HepG2 (cell line): ENCODE data around the gene HARBI1. TPM values are rescaled to one million over a fixed set of nuclear protein-coding genes. Genes with fewer than 3 reads are reported as not detected.

Source experiments
- ATAC-seq: fragments of 200-7000 bp; cut with Tn5 transposase; 3 replicates; pipeline ENCODE4 v1.9.1; 2020; ENCODE audit warnings: mild to moderate bottlenecking, moderate library complexity
- BruUV-seq: library from RNA; stranded (reverse); fragments of 400-500 nt; replicated peaks from 2 replicates; lab custom pipeline; 2021; lab: Mats Ljungman, UMichigan
- CTCF ChIA-PET: fragments of 300-600 bp; formaldehyde crosslinking; extraction: SDS; loops from one replicate; lab custom pipeline; 2021; ENCODE audit warnings: low total read pairs, inconsistent platforms, low intra/inter-chr PET ratio; lab: Yijun Ruan, JAX
- POLR2A ChIA-PET: fragments of 350-600 bp; sonication (Branson Sonifier 250); formaldehyde crosslinking; loops from one replicate; lab custom pipeline; 2020; ENCODE audit warnings: antibody characterized with exemption, inconsistent platforms; lab: Yijun Ruan, JAX
- DNase-seq: peaks from one replicate; pipeline ENCODE4 v3.0.0-alpha.2; 2015; ENCODE audit warnings: low spot score
- FAIRE-seq: peaks from 3 replicates; lab custom pipeline; 2011; peaks lifted over from hg19 to GRCh38; lab: Jason Lieb, UNC
- H2AFZ ChIP-seq: one replicate; pipeline ENCODE4 v1.6.1; 2011; ENCODE audit warnings: low read length, inconsistent platforms
- H3K27ac ChIP-seq: fragments of 300-600 bp; 3 replicates; pipeline ENCODE4 v1.8.0; 2011; ENCODE audit warnings: mixed run types, mild to moderate bottlenecking, mixed read lengths, low read length, inconsistent platforms; ENCODE audit not compliant: insufficient read depth; ENCODE audit errors: extremely low read length
- H3K27me3 ChIP-seq, 2 experiments: fragments of 200-600 bp in 1 of 2; 2 replicates in 1 of 2; 3 replicates in 1 of 2; pipeline versions ENCODE4 v1.6.0 to v1.8.0; 2011; ENCODE audit warnings: low read length in 2 of 2, mild to moderate bottlenecking in 2 of 2, moderate library complexity in 2 of 2, inconsistent platforms in 1 of 2; ENCODE audit not compliant: insufficient read depth in 2 of 2, control insufficient read depth in 1 of 2
- H3K36me3 ChIP-seq, 2 experiments: fragments of 200-600 bp in 1 of 2; replicated peaks in 1 of 2; 2 replicates in 1 of 2; 3 replicates in 1 of 2; pipeline versions ENCODE4 v1.5.1 to v1.8.0; 2011; ENCODE audit warnings: low read length in 2 of 2, inconsistent platforms in 1 of 2; ENCODE audit not compliant: insufficient read depth in 2 of 2, control insufficient read depth in 1 of 2
- H3K4me1 ChIP-seq: 2 replicates; pipeline ENCODE4 v1.5.1; 2012; ENCODE audit warnings: low read length, inconsistent platforms; ENCODE audit not compliant: insufficient read depth
- H3K4me2 ChIP-seq: 2 replicates; pipeline ENCODE4 v1.6.0; 2011; ENCODE audit warnings: low read depth, low read length, inconsistent platforms
- H3K4me3 ChIP-seq, 3 experiments: fragments of 200-600 bp in 1 of 3; sonication (generic), shearing (Covaris generic) in 1 of 3; replicated peaks in 1 of 3; 2 replicates each; pipeline ENCODE4 v1.5.1; 2011 to 2016; ENCODE audit warnings: low read length in 3 of 3, inconsistent platforms in 2 of 3, low read depth in 2 of 3, mild to moderate bottlenecking in 2 of 3, control low read depth in 1 of 3, mixed read lengths in 1 of 3; ENCODE audit not compliant: insufficient read depth in 1 of 3
- H3K79me2 ChIP-seq: one replicate; pipeline ENCODE4 v1.6.1; 2011; ENCODE audit warnings: low read length, inconsistent platforms; ENCODE audit not compliant: insufficient read depth
- H3K9ac ChIP-seq: 2 replicates; pipeline ENCODE4 v1.6.0; 2011; ENCODE audit warnings: mild to moderate bottlenecking, low read depth, low read length, inconsistent platforms; ENCODE audit not compliant: insufficient read depth
- H3K9me3 ChIP-seq: 2 replicates; pipeline ENCODE4 v1.5.1; 2012; ENCODE audit warnings: mild to moderate bottlenecking, low read length
- H4K20me1 ChIP-seq: 2 replicates; pipeline ENCODE4 v1.6.0; 2011; ENCODE audit warnings: inconsistent platforms, mild to moderate bottlenecking, low read length, moderate library complexity; ENCODE audit not compliant: insufficient read depth
- ARHGAP35 ChIP-seq: sonication (generic); formaldehyde crosslinking; IDR thresholded peaks from 2 replicates; pipeline ENCODE4 v1.9.0; 2022; ENCODE audit warnings: mild to moderate bottlenecking, inconsistent platforms, moderate library complexity, missing genetic modification reagents, borderline replicate concordance
- EP300 ChIP-seq, 3 experiments: sonication (generic) in 1 of 3; formaldehyde crosslinking in 1 of 3; IDR thresholded peaks; 2 replicates each; pipeline versions ENCODE4 v1.5.1 to v1.6.1; 2011 to 2020; ENCODE audit warnings: low read depth in 2 of 3, low read length in 2 of 3, borderline replicate concordance in 1 of 3, improper control_type of control experiment in 1 of 3, mild to moderate bottlenecking in 1 of 3, missing genetic modification reagents in 1 of 3, moderate library complexity in 1 of 3
- GATAD1 ChIP-seq: IDR thresholded peaks from 2 replicates; pipeline ENCODE4 v1.6.1; 2016; ENCODE audit warnings: missing genetic modification reagents, missing compliant biosample characterization
- GPBP1L1 ChIP-seq: sonication (generic); formaldehyde crosslinking; IDR thresholded peaks from 2 replicates; pipeline ENCODE4 v1.5.0; 2020; ENCODE audit warnings: mild to moderate bottlenecking, missing genetic modification reagents
- KDM5B ChIP-seq: sonication (generic); formaldehyde crosslinking; IDR thresholded peaks from 2 replicates; pipeline ENCODE4 v1.4.0; 2020; ENCODE audit warnings: missing genetic modification reagents, mild to moderate bottlenecking, borderline replicate concordance
- PRPF4 ChIP-seq: fragments of 200-400 bp; formaldehyde crosslinking; IDR thresholded peaks from 2 replicates; pipeline ENCODE4 v1.6.1; 2016; ENCODE audit warnings: low read length, low read depth; ENCODE audit not compliant: poor library complexity, severe bottlenecking
- TEAD2 ChIP-seq: sonication (generic); formaldehyde crosslinking; IDR thresholded peaks from 2 replicates; pipeline ENCODE4 v1.9.0; 2021; ENCODE audit warnings: missing genetic modification reagents
- ZNF205 ChIP-seq: IDR thresholded peaks from 2 replicates; pipeline ENCODE4 v1.6.1; 2018; ENCODE audit warnings: missing biosample characterization, missing genetic modification reagents
- ZNF33A ChIP-seq: sonication (generic); formaldehyde crosslinking; IDR thresholded peaks from 2 replicates; pipeline ENCODE4 v1.5.1; 2020; ENCODE audit warnings: missing genetic modification reagents, mild to moderate bottlenecking, moderate library complexity, borderline replicate concordance
- ZNF577 ChIP-seq: sonication (generic); formaldehyde crosslinking; IDR thresholded peaks from 2 replicates; pipeline ENCODE4 v1.4.0; 2020; ENCODE audit warnings: mild to moderate bottlenecking, low read depth, missing genetic modification reagents, borderline replicate concordance
- WGBS: methylation state at CpG from one replicate; pipeline ENCODE4 v1.1.6; 2017; ENCODE audit warnings: low lambda C conversion rate; 5-methylcytosine and 5-hydroxymethylcytosine counted together
- in situ Hi-C: cut with HindIII; loops from 2 replicates; pipeline ENCODE4 v1.10.0; 2017; ENCODE audit warnings: low pct_unique_long_range_greater_than_20kb; ENCODE audit not compliant: extremely low pct_ligation_motif_present
- intact Hi-C: fragments of 100-400 bp; cut with micrococcal nuclease; formaldehyde crosslinking; loops from one replicate; pipeline ENCODE4 v1.10.0; 2022; ENCODE audit not compliant: unreplicated experiment
- polyA plus RNA-seq, 8 experiments: library from polyadenylated mRNA; depleted of rRNA in 3 of 8; stranded (reverse) in 7 of 8; unstranded in 1 of 8; fragments of >200 nt; fragmentation: Illumina TruSeq in 4 of 8; extraction: Trizol in 4 of 8; gene quantifications; 2 replicates each; pipeline versions ENCODE4 v1.2.1 to v1.2.3, GENCODE V29; 2011 to 2016; ENCODE audit warnings: low read depth in 4 of 8, missing spikeins in 1 of 8, mixed read lengths in 1 of 8; ENCODE audit not compliant: insufficient read depth in 1 of 8
- total RNA-seq, 5 experiments: library from RNA; depleted of rRNA; stranded (reverse); fragments of >200 nt; fragmentation: Illumina TruSeq; extraction: Trizol; gene quantifications; 2 replicates each; pipeline ENCODE4 v1.2.3, GENCODE V29; 2016; ENCODE audit warnings: low read depth in 1 of 5
- TF ChIP-seq, protein P1 (sequence below): IDR thresholded peaks from 2 replicates; pipeline ENCODE4 v1.6.1; 2016; ENCODE audit warnings: low read depth

HARBI1 gene
- total and polyA plus RNA-seq, 2 of the 13 experiments (the other 11 are each of a cell fraction or from before 2014, with no cell fraction given), result 2.5 to 4.8 TPM

GRCh38 chr11:46557684-46558151, 59.3 kb downstream of the HARBI1 start (continued):
- TF ChIP-seq, protein P1, sequence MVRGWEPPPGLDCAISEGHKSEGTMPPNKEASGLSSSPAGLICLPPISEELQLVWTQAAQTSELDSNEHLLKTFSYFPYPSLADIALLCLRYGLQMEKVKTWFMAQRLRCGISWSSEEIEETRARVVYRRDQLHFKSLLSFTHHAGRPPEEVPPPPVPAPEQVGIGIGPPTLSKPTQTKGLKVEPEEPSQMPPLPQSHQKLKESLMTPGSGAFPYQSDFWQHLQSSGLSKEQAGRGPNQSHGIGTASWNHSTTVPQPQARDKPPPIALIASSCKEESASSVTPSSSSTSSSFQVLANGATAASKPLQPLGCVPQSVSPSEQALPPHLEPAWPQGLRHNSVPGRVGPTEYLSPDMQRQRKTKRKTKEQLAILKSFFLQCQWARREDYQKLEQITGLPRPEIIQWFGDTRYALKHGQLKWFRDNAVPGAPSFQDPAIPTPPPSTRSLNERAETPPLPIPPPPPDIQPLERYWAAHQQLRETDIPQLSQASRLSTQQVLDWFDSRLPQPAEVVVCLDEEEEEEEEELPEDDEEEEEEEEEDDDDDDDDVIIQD (CRISPR knock-in tag), result peak; percentile 58; the same call in 1 of the 2 replicates
- TF ChIP-seq ZNF205 (CRISPR knock-in tag) (no peak), ARHGAP35 (CRISPR knock-in tag) (no peak), KDM5B (CRISPR knock-in tag) (no peak), EP300 (IDR thresholded peaks at IDR 0.05; ENCODE audit: low read depth in 2 of 2, low read length in 2 of 2) (no peak), EP300 (CRISPR knock-in tag; IDR thresholded peaks at IDR 0.05; ENCODE audit: borderline replicate concordance) (0 out of 2 replicates have a peak, but pooled peaks have one; percentile 41), ZNF577 (no peak)
- TF ChIP-seq, all 625 proteins: peak for 88

DNA sequence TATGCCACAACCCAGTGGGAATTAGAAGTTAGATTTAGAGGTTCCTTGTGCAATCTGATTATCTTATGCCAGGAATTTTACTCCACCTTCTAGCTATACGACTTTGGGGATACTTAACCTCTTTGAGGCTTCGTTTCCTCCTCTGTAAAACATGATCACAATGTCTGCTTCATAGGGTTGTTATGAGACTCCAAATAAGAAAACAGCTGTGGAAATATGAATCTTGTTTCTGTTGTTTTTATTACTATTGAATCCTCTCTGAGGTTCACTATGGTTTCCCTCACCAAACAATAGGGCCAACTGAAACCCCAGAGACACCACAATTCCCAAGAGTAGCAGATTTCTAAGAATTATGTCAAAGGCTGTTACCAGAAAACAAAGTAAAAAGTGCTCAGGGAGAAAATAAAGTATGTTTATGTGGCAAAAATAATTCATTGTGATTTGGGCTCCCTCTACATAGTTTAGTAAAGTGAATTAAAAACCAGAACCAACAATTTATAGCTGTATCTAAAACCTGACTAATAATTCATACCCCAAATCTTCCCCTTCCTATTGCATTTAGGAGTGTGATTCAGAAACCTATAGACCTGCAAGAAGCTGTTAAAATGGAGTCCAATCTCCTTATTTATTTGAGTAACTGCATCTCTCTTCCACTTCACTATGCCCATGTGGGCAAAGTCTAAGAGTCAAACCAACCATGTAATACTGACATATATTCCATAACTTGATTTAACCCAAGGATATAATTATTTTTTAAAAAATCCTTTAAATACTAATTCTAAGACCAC, 61.6 kb downstream of the HARBI1 start:
- intact Hi-C loops (no loop called here), in situ Hi-C loops (no loop called here)
- POLR2A ChIA-PET, result interaction anchor here (1.1 to 1.8 kb wide), 8 partner anchors 10 to 312 kb away, joined by 3 to 13 read pairs (median 4); partner anchors contain the start of genes ARHGAP1 and ZNF408
- BruUV-seq, result no TSS peak
- TF ChIP-seq ZNF33A (CRISPR knock-in tag) (no peak), GATAD1 (CRISPR knock-in tag) (no peak), TEAD2 (CRISPR knock-in tag) (no peak), PRPF4 (no peak), GPBP1L1 (no peak)
- no peaks in the 10 kb centered on the region for H4K20me1 ChIP-seq
- no peaks in the 10 kb centered on the region for H3K9me3 ChIP-seq
- peak overlapping the region in 2 of 3 experiments; percentile 9 to 30; a peak in 1 of 6 replicates for H3K4me3 ChIP-seq
- no peak for ATAC-seq
- FAIRE-seq, result no peak
- H3K36me3 ChIP-seq, result no peaks in the 10 kb centered on the region
- CTCF ChIA-PET, result no interaction called here
- peak overlapping the region; percentile 59 for H3K9ac ChIP-seq
- WGBS, result 33% methylated on average over 2 of the region's 2 CpGs
- no peak for DNase-seq
- peak overlapping the region; percentile 66 for H3K4me2 ChIP-seq
- peaks cover 83% of the 10 kb centered on the region for H3K79me2 ChIP-seq
- H3K4me1 ChIP-seq, result peaks cover 76% of the 10 kb centered on the region
- H3K27me3 ChIP-seq, result no peaks in the 10 kb centered on the region
- peak overlapping the region; percentile 91 for H3K27ac ChIP-seq
- H2AFZ ChIP-seq, result no peak overlapping the region
